Parathyroid adenoma (tissue), 2 donors: ENCODE results near the gene MYDGF.
"Not testable (repeated sequence)": the region's sequence is repeated elsewhere in the genome, so short reads cannot be mapped to it uniquely, and the experiment has no call there.

Experiments used
- H2AFZ ChIP-seq: fragments of 300-600 bp; sonication (generic); one replicate; pipeline ENCODE4 v1.7.0; 2017; ENCODE audit warnings: antibody characterized with exemption, mild to moderate bottlenecking
- H3K27ac ChIP-seq: fragments of 300-600 bp; sonication (generic); one replicate; pipeline ENCODE4 v1.7.0; 2017
- H3K27me3 ChIP-seq: fragments of 300-600 bp; sonication (generic); one replicate; pipeline ENCODE4 v1.7.0; 2017; ENCODE audit warnings: low read length; ENCODE audit not compliant: control insufficient read depth, insufficient read depth
- H3K36me3 ChIP-seq: fragments of 300-600 bp; sonication (generic); one replicate; pipeline ENCODE4 v1.7.0; 2017; ENCODE audit warnings: low read length; ENCODE audit not compliant: control insufficient read depth, insufficient read depth
- H3K4me1 ChIP-seq: fragments of 300-600 bp; sonication (generic); one replicate; pipeline ENCODE4 v1.7.0; 2017; ENCODE audit warnings: control low read depth
- H3K4me2 ChIP-seq: fragments of 300-600 bp; sonication (generic); one replicate; pipeline ENCODE4 v1.7.0; 2017; ENCODE audit warnings: low read length
- H3K4me3 ChIP-seq: fragments of 300-600 bp; sonication (generic); one replicate; pipeline ENCODE4 v1.7.0; 2017; ENCODE audit warnings: low read depth, low read length
- H3K79me2 ChIP-seq: fragments of 300-600 bp; sonication (generic); one replicate; pipeline ENCODE4 v1.7.0; 2017; ENCODE audit warnings: control low read depth
- H3K9ac ChIP-seq: fragments of 300-600 bp; sonication (generic); one replicate; pipeline ENCODE4 v1.7.0; 2017; ENCODE audit warnings: mild to moderate bottlenecking
- H3K9me3 ChIP-seq: fragments of 300-600 bp; sonication (generic); one replicate; pipeline ENCODE4 v1.7.0; 2017; ENCODE audit warnings: low read length; ENCODE audit not compliant: control insufficient read depth
- TF ChIP-seq, protein P1 (sequence below): fragments of 300-600 bp; sonication (generic); IDR thresholded peaks from one replicate; pipeline ENCODE4 v1.7.0; 2017; ENCODE audit warnings: antibody characterized with exemption, mild to moderate bottlenecking
- donor health status: primary hyperparathyroidism.

Gene MYDGF

DNA sequence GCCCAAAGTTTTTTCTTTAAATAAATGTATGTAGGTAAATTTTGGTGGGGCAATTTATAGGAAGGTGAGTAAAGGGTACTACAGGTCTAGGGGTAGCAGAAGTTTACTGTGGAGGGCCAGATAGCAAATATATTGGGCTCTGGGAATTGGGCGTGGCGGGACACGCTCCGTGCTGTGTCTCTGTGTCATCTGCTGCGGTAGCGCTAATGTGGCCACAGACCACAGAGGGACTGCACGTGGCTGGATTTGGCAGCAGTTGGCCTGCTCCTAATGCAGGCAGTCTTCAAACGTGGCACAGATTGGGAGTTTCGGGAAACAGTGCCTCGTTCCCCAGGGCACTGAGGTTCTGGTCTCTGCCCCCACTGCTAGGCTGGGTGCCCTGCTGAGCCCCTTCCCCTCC is 16.6 kb upstream of the MYDGF start:
- Histone ChIP-seq H3K4me2 (no peak overlapping the region), H3K27ac (no peak overlapping the region), H3K9me3 (no peaks in the 10 kb centered on the region), H3K36me3 (no peaks in the 10 kb centered on the region), H3K27me3 (no peaks in the 10 kb centered on the region), H3K9ac (no peak overlapping the region), H3K4me1 (no peaks in the 10 kb centered on the region), H3K79me2 (no peaks in the 10 kb centered on the region), H3K4me3 (no peak overlapping the region), H2AFZ (no peak overlapping the region)
- TF ChIP-seq, protein P1, sequence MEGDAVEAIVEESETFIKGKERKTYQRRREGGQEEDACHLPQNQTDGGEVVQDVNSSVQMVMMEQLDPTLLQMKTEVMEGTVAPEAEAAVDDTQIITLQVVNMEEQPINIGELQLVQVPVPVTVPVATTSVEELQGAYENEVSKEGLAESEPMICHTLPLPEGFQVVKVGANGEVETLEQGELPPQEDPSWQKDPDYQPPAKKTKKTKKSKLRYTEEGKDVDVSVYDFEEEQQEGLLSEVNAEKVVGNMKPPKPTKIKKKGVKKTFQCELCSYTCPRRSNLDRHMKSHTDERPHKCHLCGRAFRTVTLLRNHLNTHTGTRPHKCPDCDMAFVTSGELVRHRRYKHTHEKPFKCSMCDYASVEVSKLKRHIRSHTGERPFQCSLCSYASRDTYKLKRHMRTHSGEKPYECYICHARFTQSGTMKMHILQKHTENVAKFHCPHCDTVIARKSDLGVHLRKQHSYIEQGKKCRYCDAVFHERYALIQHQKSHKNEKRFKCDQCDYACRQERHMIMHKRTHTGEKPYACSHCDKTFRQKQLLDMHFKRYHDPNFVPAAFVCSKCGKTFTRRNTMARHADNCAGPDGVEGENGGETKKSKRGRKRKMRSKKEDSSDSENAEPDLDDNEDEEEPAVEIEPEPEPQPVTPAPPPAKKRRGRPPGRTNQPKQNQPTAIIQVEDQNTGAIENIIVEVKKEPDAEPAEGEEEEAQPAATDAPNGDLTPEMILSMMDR = no peak

DNA sequence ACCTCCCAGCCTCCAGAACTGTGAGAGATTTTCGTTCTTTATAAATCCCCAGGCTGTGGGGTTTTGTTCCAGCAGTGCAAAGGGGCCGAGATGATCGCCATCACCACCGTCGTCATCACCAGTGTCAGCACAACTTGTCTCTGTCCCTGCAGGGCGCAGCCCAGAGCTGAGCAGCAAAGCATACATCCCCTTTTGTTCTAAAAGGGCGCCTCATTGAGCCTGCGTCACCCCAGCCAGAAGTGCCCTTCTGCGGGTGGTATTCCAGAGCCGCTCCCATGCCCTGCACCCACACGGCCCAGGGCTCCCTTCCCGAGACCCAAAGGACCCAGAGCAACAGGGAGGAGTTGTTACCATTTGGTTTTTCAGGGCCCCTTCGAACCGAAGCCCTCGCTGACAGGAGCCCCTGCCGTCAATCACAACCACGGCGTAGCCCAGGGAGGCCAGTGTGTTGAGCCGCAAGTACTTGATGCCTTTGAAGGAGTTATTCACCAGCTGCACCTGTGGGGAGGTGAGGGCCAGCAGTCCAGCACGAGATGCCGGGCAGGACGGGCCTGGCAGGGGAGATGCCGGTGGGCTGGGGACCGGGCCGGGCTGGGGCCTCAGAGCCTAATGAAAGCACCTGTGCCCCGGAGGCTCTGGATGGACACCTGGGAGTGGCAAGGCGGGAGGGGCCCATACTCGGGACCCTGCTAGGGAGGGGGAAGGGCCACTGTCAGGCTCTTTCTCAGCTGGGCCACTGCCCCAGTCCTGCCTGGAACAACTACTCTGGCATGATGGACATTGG is 14.4 kb upstream of the MYDGF start:
- no peak overlapping the region for H3K27ac ChIP-seq
- H3K4me2 ChIP-seq = no peak overlapping the region
- H3K9me3 ChIP-seq = no peaks in the 10 kb centered on the region
- no peak overlapping the region for H3K4me3 ChIP-seq
- H3K79me2 ChIP-seq = no peaks in the 10 kb centered on the region
- H3K27me3 ChIP-seq = no peaks in the 10 kb centered on the region
- H3K4me1 ChIP-seq = no peaks in the 10 kb centered on the region
- no peaks in the 10 kb centered on the region for H3K36me3 ChIP-seq
- TF ChIP-seq, protein P1 = no peak
- no peak overlapping the region for H2AFZ ChIP-seq
- no peak overlapping the region for H3K9ac ChIP-seq

DNA sequence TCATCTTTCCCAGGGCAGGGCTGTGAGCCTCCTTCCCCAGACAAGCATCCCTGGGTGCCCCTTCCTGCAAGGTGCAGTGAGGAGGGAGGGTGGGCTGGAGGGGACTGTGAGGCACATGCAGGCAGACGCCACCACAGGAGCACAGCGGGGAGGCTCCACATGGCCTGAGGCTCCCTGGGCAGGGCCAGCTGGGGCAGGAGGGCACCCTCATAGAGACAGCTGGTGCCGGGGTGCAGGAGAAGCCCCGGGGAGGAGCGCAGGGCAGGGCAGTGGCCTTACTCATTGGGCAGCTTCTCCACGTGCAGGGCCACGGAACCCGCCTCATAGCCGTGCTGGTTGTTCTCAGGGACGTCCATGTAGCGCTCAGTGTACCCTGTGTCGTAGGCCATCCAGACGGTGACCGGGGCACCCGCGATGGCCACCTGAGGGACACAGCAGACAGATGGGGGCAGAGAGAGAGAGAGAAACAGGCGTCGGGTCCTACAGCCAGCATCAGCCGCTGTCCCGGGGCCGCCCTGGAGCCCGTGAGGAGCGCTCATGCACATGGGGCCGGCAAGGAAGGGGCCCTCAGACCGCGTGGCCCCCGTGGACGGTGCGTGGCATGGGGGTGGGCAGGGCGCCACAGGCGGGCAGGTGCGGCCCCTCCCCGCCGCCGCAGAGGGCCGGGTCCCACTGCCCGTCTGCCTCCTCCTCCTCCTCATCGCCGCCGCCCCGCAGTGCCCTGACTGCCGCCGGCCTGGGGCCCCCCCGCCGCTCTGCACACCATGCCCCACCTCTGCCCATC is 12.5 kb upstream of the MYDGF start:
- no peaks in the 10 kb centered on the region for H3K9me3 ChIP-seq
- no peaks in the 10 kb centered on the region for H3K4me1 ChIP-seq
- H3K36me3 ChIP-seq = no peaks in the 10 kb centered on the region
- H3K4me2 ChIP-seq = no peak overlapping the region
- no peak overlapping the region for H2AFZ ChIP-seq
- H3K79me2 ChIP-seq = no peaks in the 10 kb centered on the region
- no peak overlapping the region for H3K9ac ChIP-seq
- H3K4me3 ChIP-seq = no peak overlapping the region
- H3K27ac ChIP-seq = no peak overlapping the region
- no peaks in the 10 kb centered on the region for H3K27me3 ChIP-seq
- TF ChIP-seq, protein P1 = no peak

DNA sequence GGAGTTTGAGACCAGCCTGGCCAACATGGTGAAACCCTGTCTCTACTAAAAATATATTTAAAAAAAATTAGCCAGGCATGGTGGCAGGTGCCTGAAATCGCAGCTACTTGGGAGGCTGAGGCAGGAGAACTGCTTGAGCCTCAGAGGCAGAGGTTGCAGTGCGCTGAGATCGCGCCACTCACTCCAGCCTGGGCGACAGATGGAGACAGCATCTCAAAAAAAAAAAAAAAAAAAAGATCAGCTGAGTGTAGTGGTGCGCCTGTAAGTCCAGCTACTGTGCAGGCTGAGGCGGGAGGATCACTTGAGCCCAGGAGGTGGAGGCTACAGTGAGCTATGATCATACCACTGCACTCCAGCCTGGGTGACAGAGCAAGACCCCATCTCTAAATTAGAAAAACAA is 9.9 kb upstream of the MYDGF start:
- H3K36me3 ChIP-seq, H3K79me2 ChIP-seq, H3K27ac ChIP-seq, H3K9ac ChIP-seq, H3K4me1 ChIP-seq, H3K9me3 ChIP-seq, H3K4me3 ChIP-seq, H2AFZ ChIP-seq, H3K27me3 ChIP-seq, H3K4me2 ChIP-seq: not testable (repeated sequence)

DNA sequence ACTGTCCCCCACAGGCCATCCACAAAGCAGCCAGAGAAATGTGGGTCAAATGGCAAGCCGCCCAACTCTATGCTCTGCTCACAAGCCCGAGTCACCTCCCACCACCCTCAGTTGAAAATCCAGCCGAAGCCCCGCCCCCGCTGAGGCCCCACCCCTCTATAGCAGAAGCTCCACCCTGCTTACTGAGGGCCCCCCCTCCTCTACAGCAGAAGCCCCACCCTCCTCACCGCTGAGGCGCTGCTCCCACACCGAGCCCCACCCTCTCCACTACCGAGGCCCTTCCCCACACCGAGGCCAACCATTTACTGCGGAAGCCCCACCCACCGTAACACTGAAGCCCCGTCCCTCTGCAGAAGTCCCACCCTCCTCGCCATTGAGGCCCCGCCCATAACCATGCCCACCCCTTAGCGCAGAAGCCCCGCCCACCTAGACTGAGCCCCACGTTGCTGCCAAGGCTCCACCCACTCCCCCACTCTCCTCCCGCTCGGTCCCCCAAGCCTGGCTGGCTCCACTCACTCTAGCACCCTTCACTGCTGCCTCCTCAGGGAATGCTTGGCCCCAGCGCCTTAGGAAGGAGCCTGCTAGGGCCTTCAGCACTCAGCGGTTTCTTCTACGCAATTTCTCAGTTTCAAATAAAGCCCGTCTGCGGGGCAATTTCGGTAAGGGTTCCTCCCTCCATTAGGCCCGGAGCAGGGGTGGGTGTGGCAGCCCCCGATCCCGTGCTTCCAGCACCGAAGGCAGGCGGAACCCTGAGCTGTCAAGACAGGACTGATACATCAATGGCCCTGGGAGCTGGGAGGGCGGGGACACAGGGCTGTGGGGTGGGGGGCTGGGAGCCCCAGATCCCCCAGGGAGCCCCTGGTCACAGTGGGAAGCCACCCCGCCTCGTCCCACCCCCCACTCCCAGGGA is 9.0 kb upstream of the MYDGF start:
- Histone ChIP-seq H3K4me2 (no peak overlapping the region), H3K27me3 (no peaks in the 10 kb centered on the region), H3K27ac (no peak overlapping the region), H3K4me3 (no peak overlapping the region), H3K36me3 (no peaks in the 10 kb centered on the region), H3K4me1 (no peaks in the 10 kb centered on the region), H3K9ac (no peak overlapping the region), H3K9me3 (no peaks in the 10 kb centered on the region), H2AFZ (no peak overlapping the region), H3K79me2 (no peaks in the 10 kb centered on the region)
- TF ChIP-seq, protein P1 = no peak
